A549 (cell line): Measurements from ENCODE around the gene PTGES2. TPM values are rescaled to one million over a fixed set of nuclear protein-coding genes. Genes with fewer than 3 reads are reported as not detected.

Experiments used
- ATAC-seq, 2 experiments: fragments of 200-7000 bp in 1 of 2; fragments of >200 bp in 1 of 2; cut with Nextera tagmentation in 1 of 2; cut with Tn5 transposase in 1 of 2; 3 replicates each; pipeline versions ENCODE4 v1.8.0 to v1.9.1; 2018 to 2020; ENCODE audit warnings: mild to moderate bottlenecking in 1 of 2, moderate library complexity in 1 of 2
- CTCF ChIA-PET: fragments of 300-600 bp; sonication (Branson Sonifier 250); formaldehyde crosslinking; extraction: SDS; loops from one replicate; lab custom pipeline; 2021; ENCODE audit warnings: antibody characterized with exemption, inconsistent platforms; lab: Yijun Ruan, JAX
- POLR2A ChIA-PET: fragments of 350-600 bp; formaldehyde crosslinking; extraction: SDS; loops from one replicate; lab custom pipeline; 2021; ENCODE audit warnings: antibody characterized with exemption, inconsistent platforms; lab: Yijun Ruan, JAX
- DNase-seq, 2 experiments: peaks; one replicate each; pipeline versions ENCODE4 v3.0.0 to v3.0.0-alpha.2; 2011 to 2016; ENCODE audit warnings: low read depth in 1 of 2, low spot score in 1 of 2
- FAIRE-seq: peaks from 2 replicates; lab custom pipeline; 2011; peaks lifted over from hg19 to GRCh38; lab: Jason Lieb, UNC
- H3K27ac ChIP-seq, 2 experiments: fragments of >200 bp; sonication (Bioruptor Twin); formaldehyde crosslinking; 3 replicates each; pipeline ENCODE4 v1.5.1; 2016 to 2017
- H3K4me1 ChIP-seq: fragments of >200 bp; sonication (Bioruptor Twin); formaldehyde crosslinking; 3 replicates; pipeline ENCODE4 v1.6.1; 2016
- H3K4me2 ChIP-seq: fragments of >200 bp; sonication (Bioruptor Twin); formaldehyde crosslinking; 3 replicates; pipeline ENCODE4 v1.6.1; 2016
- H3K4me3 ChIP-seq: fragments of >200 bp; sonication (Bioruptor Twin); formaldehyde crosslinking; 3 replicates; pipeline ENCODE4 v1.5.1; 2016
- H3K9me3 ChIP-seq: fragments of >200 bp; sonication (Bioruptor Twin); formaldehyde crosslinking; 3 replicates; pipeline ENCODE4 v1.6.1; 2016
- CBX2 ChIP-seq: fragments of 200-600 bp; sonication (generic); IDR thresholded peaks from 2 replicates; pipeline ENCODE4 v1.6.1; 2016; ENCODE audit warnings: low read depth, mild to moderate bottlenecking, borderline replicate concordance
- CHD4 ChIP-seq: fragments of 200-600 bp; sonication (generic); IDR thresholded peaks from 2 replicates; pipeline ENCODE4 v1.6.1; 2016; ENCODE audit warnings: antibody characterized with exemption, mild to moderate bottlenecking, borderline replicate concordance
- EHF ChIP-seq: fragments of 250-450 bp; sonication (Bioruptor Pico); IDR thresholded peaks from 2 replicates; pipeline ENCODE4 v1.5.0; 2020; ENCODE audit warnings: mild to moderate bottlenecking
- EHMT2 ChIP-seq: fragments of 200-600 bp; sonication (generic); IDR thresholded peaks from 2 replicates; pipeline ENCODE4 v1.6.1; 2016; ENCODE audit warnings: antibody characterized with exemption, low read depth, mild to moderate bottlenecking, moderate library complexity
- EP300 ChIP-seq, 2 experiments: fragments of >200 bp; sonication (Bioruptor Twin); formaldehyde crosslinking; IDR thresholded peaks; 2 replicates in 1 of 2; 3 replicates in 1 of 2; pipeline ENCODE4 v1.6.1; 2016 to 2017
- ESRRA ChIP-seq: fragments of 150-350 bp; IDR thresholded peaks from 2 replicates; pipeline ENCODE4 v1.6.1; 2014; ENCODE audit warnings: mild to moderate bottlenecking, low read length, borderline replicate concordance
- FOSL2 ChIP-seq, 2 experiments: fragments of 450-650 bp in 1 of 2; fragments of >200 bp in 1 of 2; sonication (Bioruptor Twin) in 1 of 2; formaldehyde crosslinking; IDR thresholded peaks; 2 replicates each; pipeline versions ENCODE4 v1.5.0 to v1.6.1; 2016 to 2020; ENCODE audit warnings: mild to moderate bottlenecking in 1 of 2, moderate library complexity in 1 of 2
- HOXB5 ChIP-seq: fragments of 250-450 bp; sonication (Bioruptor Pico); IDR thresholded peaks from 2 replicates; pipeline ENCODE4 v1.5.0; 2020; ENCODE audit warnings: mild to moderate bottlenecking, moderate library complexity
- JUNB ChIP-seq: fragments of >200 bp; sonication (Bioruptor Twin); formaldehyde crosslinking; IDR thresholded peaks from 2 replicates; pipeline ENCODE4 v1.6.1; 2016
- KDM1A ChIP-seq: fragments of 200-600 bp; sonication (generic); IDR thresholded peaks from 2 replicates; pipeline ENCODE4 v1.6.1; 2016; ENCODE audit warnings: low read depth, mild to moderate bottlenecking
- KDM5A ChIP-seq: fragments of 200-600 bp; sonication (generic); IDR thresholded peaks from 2 replicates; pipeline ENCODE4 v1.6.1; 2016; ENCODE audit warnings: antibody characterized with exemption, mild to moderate bottlenecking
- MAZ ChIP-seq: fragments of 150-350 bp; IDR thresholded peaks from 2 replicates; pipeline ENCODE4 v1.6.1; 2014; ENCODE audit warnings: antibody characterized with exemption, low read depth, low read length, borderline replicate concordance
- NFE2L2 ChIP-seq: fragments of 150-350 bp; conservative IDR thresholded peaks from 2 replicates; pipeline ENCODE4 v1.6.1; 2014; ENCODE audit warnings: low read length
- PHF8 ChIP-seq: fragments of 200-600 bp; sonication (generic); IDR thresholded peaks from 2 replicates; pipeline ENCODE4 v1.6.1; 2016; ENCODE audit warnings: low read depth, mild to moderate bottlenecking, antibody characterized with exemption, moderate library complexity, borderline replicate concordance
- POLR2A ChIP-seq: IDR thresholded peaks from 2 replicates; pipeline ENCODE4 v1.6.1; 2012; ENCODE audit warnings: mild to moderate bottlenecking, low read length
- RAD21 ChIP-seq, 2 experiments: fragments of >200 bp in 1 of 2; sonication (Bioruptor Twin) in 1 of 2; formaldehyde crosslinking in 1 of 2; IDR thresholded peaks in 1 of 2; conservative IDR thresholded peaks in 1 of 2; 2 replicates in 1 of 2; 3 replicates in 1 of 2; pipeline ENCODE4 v1.6.1; 2012 to 2018; ENCODE audit warnings: inconsistent platforms in 1 of 2
- RCOR1 ChIP-seq: fragments of 150-350 bp; IDR thresholded peaks from 2 replicates; pipeline ENCODE4 v1.6.1; 2014; ENCODE audit warnings: antibody characterized with exemption, low read length, low read depth
- RNF2 ChIP-seq: fragments of 200-600 bp; sonication (generic); IDR thresholded peaks from 2 replicates; pipeline ENCODE4 v1.6.1; 2016; ENCODE audit warnings: low read depth, mild to moderate bottlenecking, antibody characterized with exemption, moderate library complexity, borderline replicate concordance
- ZFP36 ChIP-seq: fragments of 450-650 bp; IDR thresholded peaks from 2 replicates; pipeline ENCODE4 v1.6.1; 2014; ENCODE audit warnings: borderline replicate concordance; ENCODE audit not compliant: partially characterized antibody
- WGBS: methylation state at CpG from one replicate; pipeline ENCODE4 v1.1.6; 2017; ENCODE audit errors: missing lambda C conversion rate; 5-methylcytosine and 5-hydroxymethylcytosine counted together
- polyA plus RNA-seq, 4 experiments: library from polyadenylated mRNA; depleted of rRNA in 3 of 4; stranded (reverse); fragments of >200 nt; fragmentation: RNase III in 1 of 4; extraction: RNeasy Plus Mini Kit Qiagen cat#74134 plus additional on column Dnase treatment in 1 of 4; gene quantifications; 2 replicates in 3 of 4; 3 replicates in 1 of 4; pipeline ENCODE4 v1.2.3, GENCODE V29; 2011 to 2017
- TF ChIP-seq, protein P1 (sequence below): fragments of 150-350 bp; IDR thresholded peaks from 2 replicates; pipeline ENCODE4 v1.6.1; 2014; ENCODE audit warnings: low read depth, mild to moderate bottlenecking, low read length
- TF ChIP-seq, protein P2 (sequence below): fragments of >200 bp; sonication (Bioruptor Twin); formaldehyde crosslinking; IDR thresholded peaks from 2 replicates; pipeline ENCODE4 v1.6.1; 2016
- TF ChIP-seq, protein P3 (sequence below): fragments of 450-650 bp; IDR thresholded peaks from 2 replicates; pipeline ENCODE4 v1.6.1; 2014; ENCODE audit warnings: antibody characterized with exemption
- TF ChIP-seq, protein P4 (sequence below): fragments of 250-450 bp; sonication (Bioruptor Pico); IDR thresholded peaks from 2 replicates; pipeline ENCODE4 v1.5.0; 2020; ENCODE audit warnings: low read depth, mild to moderate bottlenecking, moderate library complexity
- TF ChIP-seq, protein P5 (sequence below): IDR thresholded peaks from 2 replicates; pipeline ENCODE4 v1.6.1; 2012
- TF ChIP-seq, protein P6 (sequence below): IDR thresholded peaks from 2 replicates; pipeline ENCODE4 v1.6.1; 2012

PTGES2 gene
- polyA plus RNA-seq, 2 of the 4 experiments (the other 2 are of a cell fraction): 94.1 to 94.5 TPM

DNA sequence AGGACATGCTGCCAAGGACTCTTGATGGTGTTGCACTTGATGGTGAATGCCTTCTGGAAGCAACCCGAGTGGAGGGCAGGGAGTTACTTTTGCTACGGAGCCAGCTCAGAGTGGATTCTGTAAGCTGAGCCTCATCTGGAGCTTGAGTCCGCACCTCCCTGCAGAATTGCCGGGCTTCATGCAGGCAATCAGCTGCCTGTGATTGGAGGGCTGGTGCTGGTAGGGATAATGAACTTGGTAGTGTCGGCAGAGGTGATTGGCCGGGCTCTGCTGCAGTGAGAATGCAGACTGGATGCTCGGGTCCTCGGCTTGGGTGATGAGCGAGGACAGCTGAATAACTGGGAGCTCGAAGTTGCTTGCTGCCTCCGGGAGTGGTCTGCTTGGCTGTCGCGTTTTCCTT lies 36.4 kb downstream of the PTGES2 start:
- H3K27ac ChIP-seq: no peak overlapping the region

DNA sequence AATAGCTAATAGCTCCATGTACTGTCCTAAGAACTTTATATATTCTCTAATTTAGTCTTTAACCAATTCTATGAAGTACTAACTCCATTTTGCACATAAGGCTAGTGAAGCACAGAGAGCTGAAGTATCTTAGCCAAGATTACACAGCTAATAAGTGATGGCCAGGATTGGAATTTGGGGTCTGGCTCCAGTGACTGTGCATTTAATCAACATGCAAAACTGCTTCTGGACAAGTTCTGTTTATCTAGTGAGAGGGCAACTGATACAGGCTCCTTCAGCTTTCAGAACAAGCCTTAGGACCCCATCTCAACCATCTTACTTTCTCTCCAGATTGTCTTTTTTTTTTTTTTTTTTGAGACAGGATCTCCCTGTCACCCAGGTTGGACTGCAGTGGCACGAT lies 38.2 kb downstream of the PTGES2 start:
- WGBS: 96% methylated on average over 1 of the region's 1 CpG
- no peak for ATAC-seq
- FAIRE-seq: no peak
- TF ChIP-seq, protein P1, sequence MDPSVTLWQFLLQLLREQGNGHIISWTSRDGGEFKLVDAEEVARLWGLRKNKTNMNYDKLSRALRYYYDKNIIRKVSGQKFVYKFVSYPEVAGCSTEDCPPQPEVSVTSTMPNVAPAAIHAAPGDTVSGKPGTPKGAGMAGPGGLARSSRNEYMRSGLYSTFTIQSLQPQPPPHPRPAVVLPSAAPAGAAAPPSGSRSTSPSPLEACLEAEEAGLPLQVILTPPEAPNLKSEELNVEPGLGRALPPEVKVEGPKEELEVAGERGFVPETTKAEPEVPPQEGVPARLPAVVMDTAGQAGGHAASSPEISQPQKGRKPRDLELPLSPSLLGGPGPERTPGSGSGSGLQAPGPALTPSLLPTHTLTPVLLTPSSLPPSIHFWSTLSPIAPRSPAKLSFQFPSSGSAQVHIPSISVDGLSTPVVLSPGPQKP: no peak
- TF ChIP-seq KDM1A: no peak
- TF ChIP-seq NFE2L2: peak; percentile 34; the same call in 1 of the 2 replicates
- H3K4me1 ChIP-seq: peaks cover 13% of the 10 kb centered on the region
- no peaks in the 10 kb centered on the region for H3K9me3 ChIP-seq
- ChIA-PET CTCF (interaction anchor here (1.0 to 3.4 kb wide), 6 partner anchors 12 to 134 kb away, joined by 3 to 24 read pairs (median 6); no protein-coding TSS in a partner anchor), POLR2A (interaction anchor here (1.0 kb wide), 1 partner anchor 10 kb away, joined by 4 read pairs; no protein-coding TSS in a partner anchor)
- DNase-seq: no peak
- H3K27ac ChIP-seq: no peak overlapping the region
- H3K4me3 ChIP-seq: no peak overlapping the region
- no peak overlapping the region for H3K4me2 ChIP-seq

More for the DNA sequence above, 36.4 kb downstream of the PTGES2 start:
- H3K4me1 ChIP-seq: peaks cover 21% of the 10 kb centered on the region
- 92% methylated on average over 13 of the region's 13 CpGs for WGBS
- POLR2A ChIA-PET: interaction anchor here (1.2 kb wide), 1 partner anchor 13 kb away, joined by 3 read pairs; no protein-coding TSS in a partner anchor
- CTCF ChIA-PET: interaction anchor here (0.6 to 19.6 kb wide), 8 partner anchors 9 to 149 kb away, joined by 3 to 290 read pairs (median 3); no protein-coding TSS in a partner anchor
- FAIRE-seq: no peak
- no peak for ATAC-seq
- H3K9me3 ChIP-seq: no peaks in the 10 kb centered on the region
- no peak for DNase-seq
- TF ChIP-seq JUNB: no peak
- no peak for TF ChIP-seq MAZ
- TF ChIP-seq RCOR1: no peak
- TF ChIP-seq KDM1A: no peak
- TF ChIP-seq, protein P2, sequence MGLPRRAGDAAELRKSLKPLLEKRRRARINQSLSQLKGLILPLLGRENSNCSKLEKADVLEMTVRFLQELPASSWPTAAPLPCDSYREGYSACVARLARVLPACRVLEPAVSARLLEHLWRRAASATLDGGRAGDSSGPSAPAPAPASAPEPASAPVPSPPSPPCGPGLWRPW: no peak
- TF ChIP-seq, protein P3, sequence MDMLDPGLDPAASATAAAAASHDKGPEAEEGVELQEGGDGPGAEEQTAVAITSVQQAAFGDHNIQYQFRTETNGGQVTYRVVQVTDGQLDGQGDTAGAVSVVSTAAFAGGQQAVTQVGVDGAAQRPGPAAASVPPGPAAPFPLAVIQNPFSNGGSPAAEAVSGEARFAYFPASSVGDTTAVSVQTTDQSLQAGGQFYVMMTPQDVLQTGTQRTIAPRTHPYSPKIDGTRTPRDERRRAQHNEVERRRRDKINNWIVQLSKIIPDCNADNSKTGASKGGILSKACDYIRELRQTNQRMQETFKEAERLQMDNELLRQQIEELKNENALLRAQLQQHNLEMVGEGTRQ: no peak
- no peak for TF ChIP-seq RAD21 (conservative IDR thresholded peaks at IDR 0.05 in 1 of 2, IDR thresholded peaks at IDR 0.05 in 1 of 2)
- no peak overlapping the region for H3K4me3 ChIP-seq
- H3K4me2 ChIP-seq: no peak overlapping the region

DNA sequence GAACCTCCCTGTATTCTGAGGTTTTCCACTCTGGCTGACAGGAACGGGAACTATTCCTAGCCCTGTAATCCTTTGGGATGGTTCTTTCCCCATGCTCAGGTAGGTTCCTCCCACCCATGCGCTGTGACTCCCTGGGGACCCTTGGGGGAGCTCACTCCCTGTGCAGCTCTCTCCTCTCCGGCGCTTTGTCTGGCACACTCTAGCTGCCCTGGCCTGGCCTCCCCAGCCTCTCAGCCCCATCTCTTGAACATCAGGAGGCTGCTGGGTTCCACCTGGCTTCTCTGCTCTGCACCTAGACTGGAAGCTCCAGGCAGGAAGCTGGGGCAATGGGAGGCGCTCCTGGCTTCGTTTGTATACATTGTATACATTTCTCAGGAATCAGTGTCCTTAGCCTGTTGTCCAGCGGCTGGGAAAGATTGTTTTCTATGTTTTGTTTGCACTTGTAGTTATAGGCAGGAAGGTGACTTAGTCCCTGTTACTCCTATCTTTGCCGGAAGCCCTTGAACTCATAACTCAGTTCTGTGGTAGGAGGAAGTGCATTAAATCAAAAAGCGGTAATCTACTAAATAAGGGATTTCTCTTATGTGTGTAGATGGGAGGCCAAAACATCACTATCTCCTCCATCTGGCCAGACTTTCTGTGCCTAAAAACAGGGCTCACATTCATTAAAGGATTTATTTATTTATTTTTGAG lies 39.1 kb downstream of the PTGES2 start:
- ChIA-PET CTCF (interaction anchor here (1.1 to 3.4 kb wide), 9 partner anchors 11 to 145 kb away, joined by 3 to 24 read pairs (median 6); no protein-coding TSS in a partner anchor), POLR2A (interaction anchor here (1.0 kb wide), 1 partner anchor 11 kb away, joined by 4 read pairs; no protein-coding TSS in a partner anchor)
- FAIRE-seq: no peak
- TF ChIP-seq CBX2 (no peak), RNF2 (no peak), EP300 (IDR thresholded peaks at IDR 0.05) (no peak), EHF (CRISPR knock-in tag) (no peak), CHD4 (no peak), POLR2A (no peak), HOXB5 (CRISPR knock-in tag) (no peak), KDM5A (no peak), RAD21 (conservative IDR thresholded peaks at IDR 0.05 in 1 of 2, IDR thresholded peaks at IDR 0.05 in 1 of 2) (no peak), PHF8 (no peak), JUNB (no peak), ZFP36 (no peak), EHMT2 (no peak), FOSL2 (IDR thresholded peaks at IDR 0.05) (no peak), FOSL2 (CRISPR knock-in tag; IDR thresholded peaks at IDR 0.05) (no peak), ESRRA (no peak)
- TF ChIP-seq, protein P4, sequence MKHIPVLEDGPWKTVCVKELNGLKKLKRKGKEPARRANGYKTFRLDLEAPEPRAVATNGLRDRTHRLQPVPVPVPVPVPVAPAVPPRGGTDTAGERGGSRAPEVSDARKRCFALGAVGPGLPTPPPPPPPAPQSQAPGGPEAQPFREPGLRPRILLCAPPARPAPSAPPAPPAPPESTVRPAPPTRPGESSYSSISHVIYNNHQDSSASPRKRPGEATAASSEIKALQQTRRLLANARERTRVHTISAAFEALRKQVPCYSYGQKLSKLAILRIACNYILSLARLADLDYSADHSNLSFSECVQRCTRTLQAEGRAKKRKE (CRISPR knock-in tag): no peak
- TF ChIP-seq, protein P5, sequence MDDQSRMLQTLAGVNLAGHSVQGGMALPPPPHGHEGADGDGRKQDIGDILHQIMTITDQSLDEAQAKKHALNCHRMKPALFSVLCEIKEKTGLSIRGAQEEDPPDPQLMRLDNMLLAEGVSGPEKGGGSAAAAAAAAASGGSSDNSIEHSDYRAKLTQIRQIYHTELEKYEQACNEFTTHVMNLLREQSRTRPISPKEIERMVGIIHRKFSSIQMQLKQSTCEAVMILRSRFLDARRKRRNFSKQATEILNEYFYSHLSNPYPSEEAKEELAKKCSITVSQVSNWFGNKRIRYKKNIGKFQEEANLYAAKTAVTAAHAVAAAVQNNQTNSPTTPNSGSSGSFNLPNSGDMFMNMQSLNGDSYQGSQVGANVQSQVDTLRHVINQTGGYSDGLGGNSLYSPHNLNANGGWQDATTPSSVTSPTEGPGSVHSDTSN: no peak
- TF ChIP-seq, protein P6, sequence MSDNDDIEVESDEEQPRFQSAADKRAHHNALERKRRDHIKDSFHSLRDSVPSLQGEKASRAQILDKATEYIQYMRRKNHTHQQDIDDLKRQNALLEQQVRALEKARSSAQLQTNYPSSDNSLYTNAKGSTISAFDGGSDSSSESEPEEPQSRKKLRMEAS: no peak
- TF ChIP-seq, protein P2: no peak
- 80% methylated on average over 9 of the region's 9 CpGs for WGBS
- Histone ChIP-seq H3K9me3 (no peaks in the 10 kb centered on the region), H3K4me2 (no peak overlapping the region), H3K4me1 (peaks cover 7% of the 10 kb centered on the region; the same call in 2 of the 3 replicates), H3K4me3 (no peak overlapping the region), H3K27ac (no peak overlapping the region)
- no peak for DNase-seq
- ATAC-seq: no peak
